ENCODE measurements around the gene MRPS5.
"Not testable (repeated sequence)": the region's sequence is repeated elsewhere in the genome, so short reads cannot be mapped to it uniquely, and the experiment has no call there.

MRPS5 gene

DNA sequence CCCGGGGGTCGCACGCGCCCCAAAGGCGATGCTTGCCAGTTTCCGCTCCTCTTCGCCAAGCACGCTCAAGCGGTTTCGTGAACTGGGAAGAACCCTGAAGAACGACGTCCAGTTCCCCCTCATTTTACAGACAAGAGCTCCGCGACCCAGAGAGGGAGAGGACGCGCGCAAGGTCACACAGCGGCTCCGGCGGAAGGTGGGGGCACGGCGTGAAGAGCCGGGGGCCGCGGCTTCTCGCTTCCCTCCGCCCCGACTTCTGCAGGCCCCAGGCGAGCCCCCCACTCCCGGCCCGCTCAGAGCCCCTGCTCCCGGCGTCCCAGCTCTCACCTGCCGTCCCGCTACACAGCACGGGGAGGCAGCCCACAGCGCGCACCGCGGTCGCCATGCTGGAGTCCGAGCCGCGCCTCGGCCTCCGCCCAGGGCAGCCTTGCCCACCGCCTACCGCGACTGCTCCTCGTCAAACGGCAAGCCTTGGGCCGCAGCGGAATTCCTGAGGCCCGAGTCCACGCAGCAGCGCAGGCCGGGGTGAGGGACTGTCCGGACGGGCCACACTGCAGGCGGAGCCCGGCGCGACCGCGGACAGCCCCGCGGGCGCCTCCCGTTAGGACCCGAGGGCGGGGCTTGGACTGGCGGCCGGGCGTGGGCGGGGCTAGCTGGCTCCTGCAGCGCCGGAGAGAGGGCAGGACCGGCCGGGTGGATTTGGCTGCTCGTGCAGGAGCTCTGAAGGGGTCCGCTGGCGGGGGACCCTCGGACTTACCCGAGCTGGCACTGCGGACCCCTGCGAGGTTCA is at the start of gene MRPS5:
MRPS5 (minus strand) TSS at position 402 of the 790 bp plus-strand sequence; CDS start at position 385, 17 bp downstream.
- DNase-seq, result peak; percentile 79 to 80

DNA sequence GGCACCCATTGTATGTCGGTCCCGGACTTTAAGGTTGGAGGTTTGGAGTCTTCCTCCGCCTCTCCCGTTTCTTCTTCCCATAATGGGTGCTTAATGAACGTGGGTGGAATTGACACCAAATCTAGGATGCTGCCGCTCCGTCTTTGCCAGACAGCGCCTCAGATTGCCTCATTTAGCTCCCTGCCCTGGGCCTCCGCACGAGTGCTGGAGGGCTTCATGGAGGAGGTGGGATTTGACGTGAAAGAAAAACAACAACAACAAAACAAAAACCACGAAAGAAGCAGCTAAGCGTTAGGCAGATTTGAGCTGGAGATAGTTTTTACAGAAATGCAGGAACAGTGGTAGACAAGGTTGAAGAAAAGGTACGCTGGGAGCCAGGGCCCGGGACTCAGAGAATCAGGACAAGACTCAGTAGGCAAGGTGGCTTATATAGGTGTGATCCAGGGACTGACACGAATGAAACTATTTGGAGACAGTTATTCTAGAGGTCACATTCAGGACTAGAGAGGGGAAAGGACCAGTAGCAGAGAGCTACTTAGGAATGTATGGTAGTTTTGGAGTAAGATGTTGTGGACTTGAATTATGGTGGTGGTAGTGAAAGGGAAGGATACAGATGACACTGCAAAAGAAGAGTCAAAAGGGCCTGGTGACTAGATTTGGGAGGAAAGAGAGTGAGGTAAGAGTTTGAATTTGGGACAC is 44.6 kb upstream of the MRPS5 start:
- no peak for DNase-seq

DNA sequence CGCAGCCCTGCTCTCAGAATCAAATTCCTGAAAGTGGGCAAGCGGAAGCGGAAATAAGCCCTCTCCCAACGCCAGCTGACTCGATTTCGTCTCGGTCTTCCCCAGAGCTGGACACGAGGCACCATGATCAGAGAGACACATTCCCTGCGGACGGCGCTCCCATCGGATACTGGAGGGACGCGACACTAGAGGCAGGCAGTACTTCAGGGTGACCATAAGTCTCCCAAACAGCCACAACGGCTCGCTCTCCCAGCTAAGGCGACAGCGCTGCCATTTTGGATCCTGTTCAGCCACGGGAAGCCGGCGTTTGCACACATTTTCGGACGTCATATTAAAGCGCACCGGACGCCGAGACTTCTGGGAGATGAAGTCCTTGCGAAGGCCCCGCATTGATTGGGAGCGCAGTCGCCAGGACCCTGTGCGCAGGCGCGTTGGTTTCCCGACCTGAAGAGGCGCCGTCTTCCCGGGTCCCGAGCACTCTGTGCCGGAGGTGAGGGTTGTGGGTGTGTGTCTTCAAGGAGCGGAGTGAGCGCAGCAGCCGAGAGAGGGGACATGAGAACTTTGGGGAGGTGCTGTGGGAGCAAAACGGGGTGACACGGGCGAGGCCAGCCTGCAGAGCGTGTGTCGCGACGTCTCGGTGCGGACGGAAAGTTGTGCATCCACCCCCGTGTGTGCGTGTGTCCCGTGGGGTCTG is 43.9 kb upstream of the MRPS5 start, which contains the start of gene ZNF2:
ZNF2 (plus strand) TSS at position 439 of the 694 bp plus-strand sequence. CDS start 10,418 bp downstream, outside the sequence.
- DNase-seq, result peak; percentile 94 to 95

DNA sequence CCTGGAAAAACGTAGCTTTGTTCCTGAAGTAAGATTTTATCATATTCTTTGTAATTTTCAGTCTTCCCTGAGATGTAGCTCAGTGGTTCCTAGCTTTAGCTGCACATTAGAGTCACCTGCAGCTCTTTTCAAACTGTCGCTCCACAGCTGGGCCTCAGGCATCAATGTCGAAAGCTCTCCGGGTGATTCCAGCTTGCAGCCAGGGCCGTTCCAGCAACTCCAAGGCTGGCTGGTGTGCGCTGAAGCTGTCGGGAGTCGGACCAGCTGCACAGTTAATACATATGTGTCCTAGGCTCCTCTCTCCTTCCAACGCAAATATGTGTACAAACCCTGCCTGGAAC is 43.4 kb upstream of the MRPS5 start:
- DNase-seq, result no peak

DNA sequence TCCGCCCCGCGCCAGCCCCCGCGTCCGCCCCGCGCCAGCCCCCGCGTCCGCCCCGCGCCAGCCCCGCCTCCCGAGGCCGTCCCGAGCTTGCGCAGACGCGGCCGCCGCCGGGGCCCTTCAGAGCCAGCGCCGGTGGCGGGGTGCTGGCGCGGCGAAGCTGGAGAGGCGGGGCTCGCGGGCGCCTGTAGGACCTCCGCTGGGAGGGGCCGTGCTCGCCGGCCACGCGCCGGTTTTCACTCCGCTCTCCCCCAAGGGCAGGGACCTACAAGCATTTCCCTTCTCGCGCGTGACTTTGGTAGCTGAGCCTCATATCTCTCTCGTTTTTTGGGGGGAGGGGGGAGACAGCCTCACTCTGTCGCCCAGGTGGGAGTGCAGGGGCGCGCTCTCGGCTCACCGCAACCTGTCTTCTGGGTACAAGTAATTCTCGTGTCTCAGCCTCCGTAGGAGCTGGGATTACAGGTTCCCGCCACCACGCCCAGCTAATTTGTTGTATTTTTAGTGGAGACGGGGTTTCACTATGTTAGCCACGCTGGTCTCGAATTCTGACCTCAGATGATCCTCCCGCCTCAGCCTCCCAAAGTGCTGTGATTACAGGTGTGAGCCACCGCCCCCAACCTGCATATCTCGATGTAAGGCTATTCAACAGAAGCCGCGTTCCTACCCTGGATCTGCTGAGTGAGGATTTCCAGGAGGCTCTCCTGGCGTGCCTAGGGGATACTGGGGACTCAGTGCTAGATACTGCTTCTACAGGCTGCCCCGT is 38.3 kb upstream of the MRPS5 start, which contains the start of gene ZNF514:
ZNF514 (minus strand) TSS at position 159 of the 760 bp plus-strand sequence. CDS start 6,595 bp downstream, outside the sequence.
- peak; percentile 54 to 79 for DNase-seq

DNA sequence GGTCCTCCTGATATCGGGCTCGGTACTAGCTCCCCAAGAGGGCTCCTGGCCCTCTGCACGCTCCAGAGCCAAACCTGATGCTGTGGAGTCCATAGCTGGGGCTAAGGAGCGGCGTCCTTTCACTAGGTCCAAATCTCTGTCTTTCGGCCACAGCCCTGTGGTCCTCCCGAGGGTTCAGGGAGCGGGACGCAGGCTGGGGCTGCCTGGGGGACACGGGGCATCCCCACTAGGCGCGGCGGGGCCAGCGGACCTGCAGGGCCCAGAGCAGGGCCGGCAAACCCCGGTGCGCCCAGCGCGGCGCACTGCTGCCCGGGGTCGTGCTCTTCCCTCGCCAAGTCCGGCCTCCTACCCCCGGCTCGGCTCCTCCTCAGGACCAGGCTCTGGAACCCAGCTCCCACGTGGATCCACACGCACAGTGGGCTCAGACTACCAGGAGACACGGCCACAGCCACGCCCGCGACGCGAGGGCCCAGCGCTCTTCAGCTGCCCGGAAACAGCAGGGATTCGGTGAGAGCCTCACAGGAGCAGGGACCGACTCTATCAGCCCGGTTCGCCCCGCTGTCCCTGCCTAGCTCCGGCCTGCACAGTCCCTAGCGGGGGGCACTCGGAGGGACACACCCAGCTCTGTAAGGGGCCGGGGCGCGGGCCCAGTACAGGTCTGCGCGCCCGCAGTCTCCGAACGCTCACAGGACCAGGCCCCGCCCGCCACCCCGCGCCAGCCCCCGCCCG is 37.4 kb upstream of the MRPS5 start:
- peak in 1 of 2 donors; percentile 56 for DNase-seq

DNA sequence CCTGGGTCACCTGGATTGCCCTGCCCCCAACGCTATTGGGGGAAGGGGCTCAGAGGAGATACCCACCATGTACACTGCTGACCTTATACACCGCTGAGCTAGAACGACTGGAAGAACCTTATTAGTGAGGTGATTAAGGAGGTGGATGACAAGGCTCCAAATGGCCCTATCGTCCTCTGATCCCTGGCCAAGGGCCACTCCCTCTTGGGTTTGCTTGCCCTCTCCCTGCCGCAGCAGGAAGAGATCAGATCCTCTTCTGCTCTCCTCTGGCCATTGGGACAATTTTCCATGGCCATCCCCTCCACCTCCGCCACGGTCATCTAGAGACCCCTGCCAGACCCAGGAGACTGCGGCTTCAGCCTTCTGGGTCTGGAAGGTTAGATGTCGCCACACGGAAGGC is 36.8 kb upstream of the MRPS5 start:
- DNase-seq, result no peak

DNA sequence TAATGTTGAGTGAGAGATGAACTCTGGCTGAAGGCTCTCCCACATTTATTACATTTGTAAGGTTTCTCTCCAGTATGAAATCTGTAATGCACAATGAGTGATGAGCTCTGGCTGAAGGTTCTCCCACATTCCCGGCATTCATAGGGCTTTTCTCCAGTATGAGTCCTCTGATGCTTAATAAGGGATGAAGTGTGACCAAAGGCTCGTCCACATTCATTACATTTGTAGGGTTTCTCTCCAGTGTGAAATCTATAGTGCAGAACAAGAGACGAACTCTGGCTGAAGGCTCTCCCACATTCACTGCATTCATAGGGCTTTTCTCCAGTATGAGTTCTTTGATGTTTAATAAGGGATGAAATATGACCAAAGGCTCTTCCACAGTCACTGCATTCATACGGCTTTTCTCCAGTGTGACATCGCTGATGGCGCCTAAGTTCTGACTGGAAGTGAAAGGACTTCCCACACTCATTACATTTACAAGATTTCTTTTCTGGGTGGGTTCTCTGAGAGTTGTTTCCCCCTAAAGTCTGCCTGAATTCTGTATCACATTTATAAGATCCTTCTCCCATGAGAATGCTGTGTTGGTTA is 27.9 kb upstream of the MRPS5 start:
- DNase-seq, result no peak

DNA sequence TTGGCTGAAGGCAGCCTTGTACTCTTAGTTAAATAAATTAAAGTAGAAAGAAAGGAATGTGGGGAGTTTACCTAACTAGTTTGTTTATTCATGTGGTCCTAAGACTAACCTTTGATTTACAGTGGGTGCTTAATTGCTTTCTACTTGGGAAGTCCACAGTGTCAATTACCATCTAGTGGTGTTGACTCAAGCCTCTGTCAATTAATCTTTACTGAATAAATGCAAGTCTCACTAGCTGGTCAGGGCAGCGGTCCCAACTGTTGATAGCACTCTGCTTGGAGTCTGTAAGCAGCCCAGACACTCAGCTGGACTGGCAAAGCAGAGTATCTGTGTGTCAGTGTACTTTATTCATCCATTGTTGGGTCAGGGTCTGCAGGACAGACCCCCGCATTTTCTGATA is 22.2 kb upstream of the MRPS5 start:
- DNase-seq, result no peak

DNA sequence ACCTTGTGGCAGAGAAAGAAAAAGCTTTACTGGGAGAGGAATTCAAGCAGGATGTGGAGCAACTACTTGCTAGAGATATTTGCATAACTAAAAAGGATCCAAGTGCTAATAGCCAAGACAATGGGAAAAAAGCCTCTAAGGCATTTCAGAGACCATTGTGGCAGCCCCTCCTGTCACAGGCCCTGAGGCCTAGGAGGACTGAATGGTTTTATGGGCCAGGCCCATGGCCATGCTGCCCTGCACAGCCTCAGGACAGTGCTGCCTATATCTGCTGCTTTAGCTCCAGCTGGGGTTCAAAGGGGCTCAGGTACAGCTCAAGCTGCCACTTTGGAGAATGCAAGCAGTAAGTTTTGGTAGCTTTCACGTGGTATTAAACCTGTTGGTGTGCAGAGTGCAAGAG is 17.1 kb upstream of the MRPS5 start:
- no peak for DNase-seq

DNA sequence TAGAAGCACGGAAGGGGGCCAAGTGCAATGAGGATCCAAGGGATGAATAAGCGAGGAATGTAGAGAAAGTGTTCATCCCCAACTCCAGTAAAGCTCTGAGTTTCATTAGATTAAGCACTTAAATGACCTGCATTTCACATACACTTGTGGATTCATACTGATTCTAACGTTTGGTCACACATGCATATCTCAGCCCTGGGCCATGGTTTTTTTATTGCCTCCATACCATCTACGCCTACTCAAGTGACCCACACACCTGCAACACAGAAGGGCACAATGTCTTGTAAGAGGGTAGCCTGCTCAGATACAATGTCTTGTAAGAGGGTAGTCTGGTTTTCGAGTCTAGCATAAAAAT is 566 bp upstream of the MRPS5 start:
- DNase-seq, result no peak

DNA sequence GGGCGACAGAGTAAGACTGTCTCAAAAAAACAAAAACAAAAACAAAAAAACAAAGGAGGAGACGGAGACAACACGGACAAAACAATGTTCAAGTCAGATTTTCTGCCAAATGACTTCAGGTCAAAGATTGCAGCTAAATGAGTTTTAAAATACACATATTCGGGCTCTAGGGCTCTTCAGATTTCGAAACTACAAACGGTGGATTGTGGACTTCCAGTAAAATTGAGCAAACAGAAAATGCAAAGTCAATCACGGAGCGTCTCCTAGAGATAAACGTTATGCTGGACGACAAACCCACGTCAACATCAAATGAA is 558 bp downstream of the MRPS5 start:
- DNase-seq, result no peak

DNA sequence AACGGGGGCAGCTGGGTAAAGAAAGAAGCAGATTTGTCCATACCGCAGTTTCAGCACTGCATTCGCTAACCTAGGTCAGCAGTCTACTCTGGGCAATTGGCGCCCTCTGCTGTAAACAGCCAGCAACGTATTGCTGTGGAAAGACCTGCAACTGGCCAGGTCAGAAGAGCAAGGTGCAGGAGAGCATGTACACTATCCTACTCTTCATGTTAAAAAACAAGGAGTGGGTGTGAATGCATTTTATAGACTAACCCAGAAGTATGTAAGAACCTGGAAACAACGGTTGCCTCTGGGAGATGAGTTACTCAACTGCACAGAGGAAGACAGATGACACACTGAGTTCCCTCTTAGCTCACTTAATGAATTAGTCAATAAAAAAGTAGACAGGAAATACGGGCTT is 6.2 kb downstream of the MRPS5 start:
- peak; percentile 68 for DNase-seq

DNA sequence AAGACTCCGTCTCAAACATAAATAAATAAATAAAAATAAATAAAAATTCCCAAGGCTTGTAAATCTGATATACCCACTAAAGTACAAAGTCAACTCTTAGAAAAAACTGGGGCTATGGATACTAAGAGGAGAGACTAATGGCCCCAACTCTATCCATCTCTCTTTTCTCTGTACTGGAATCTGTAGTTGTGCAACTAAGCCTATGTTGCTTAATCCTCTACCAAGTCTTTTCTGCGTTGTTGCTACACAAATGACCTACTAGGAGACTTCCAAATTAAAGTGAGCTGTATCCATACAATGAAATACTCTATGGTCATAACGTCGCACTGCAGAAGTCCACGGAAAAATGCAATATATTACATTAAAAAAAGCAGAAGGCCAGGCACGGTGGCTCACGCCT is 8.1 kb downstream of the MRPS5 start:
- no peak for DNase-seq

DNA sequence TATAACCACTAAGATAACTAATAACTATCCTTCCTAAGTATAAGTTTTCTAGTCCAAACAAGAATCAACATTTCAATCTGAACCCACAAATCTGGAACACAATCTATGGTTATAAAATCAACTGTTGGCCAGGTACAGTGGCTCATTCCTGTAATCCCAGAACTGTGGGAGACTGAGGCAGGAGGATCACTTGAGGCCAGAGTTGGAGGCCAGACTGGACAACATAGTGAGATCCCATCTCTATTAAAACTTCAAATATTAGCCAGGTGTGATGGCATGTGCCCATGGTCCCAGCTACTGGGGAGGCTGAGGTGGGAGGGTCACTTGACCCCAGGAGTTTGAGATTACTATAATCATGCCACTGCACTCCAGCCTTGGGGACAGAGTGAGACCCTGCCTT is 11.2 kb downstream of the MRPS5 start:
- no peak for DNase-seq

DNA sequence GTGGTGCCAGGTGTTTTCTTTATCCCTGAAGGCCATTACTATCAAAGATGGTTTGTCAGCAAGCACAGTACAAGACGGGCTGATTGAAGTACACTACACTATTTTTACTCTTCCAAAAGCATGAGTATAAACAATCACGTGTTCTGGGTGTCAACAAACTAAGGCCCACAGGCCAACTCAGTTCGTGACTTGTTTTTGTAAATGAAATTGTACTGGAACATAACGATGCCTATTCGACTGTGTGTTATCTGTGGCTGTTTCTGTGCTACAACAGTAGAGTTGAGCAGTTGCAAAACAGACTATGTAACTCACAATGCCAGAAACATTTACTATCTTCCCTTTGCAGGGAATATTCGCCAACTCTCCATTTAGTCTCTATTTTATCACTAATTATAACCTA is 12.3 kb downstream of the MRPS5 start:
- no peak for DNase-seq

DNA sequence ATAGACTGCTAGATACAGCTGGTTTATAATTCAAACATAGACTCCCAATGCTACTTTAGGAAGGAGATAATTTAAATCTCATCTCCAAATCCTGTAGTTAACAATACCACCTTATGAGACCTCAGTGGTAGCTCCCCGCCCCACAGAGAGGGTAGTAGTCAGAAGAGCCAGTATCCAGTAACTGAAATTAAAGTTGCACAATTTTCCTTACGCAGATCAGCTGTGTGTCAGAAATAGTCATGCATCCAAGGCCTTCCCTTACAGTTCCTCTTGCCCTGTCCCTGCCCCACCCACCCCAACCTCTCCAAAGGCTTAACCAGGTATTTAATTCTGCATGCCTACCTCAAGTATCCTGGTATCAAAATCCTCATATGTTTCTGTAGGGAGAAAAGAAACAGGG is 15.5 kb downstream of the MRPS5 start:
- no peak for DNase-seq

DNA sequence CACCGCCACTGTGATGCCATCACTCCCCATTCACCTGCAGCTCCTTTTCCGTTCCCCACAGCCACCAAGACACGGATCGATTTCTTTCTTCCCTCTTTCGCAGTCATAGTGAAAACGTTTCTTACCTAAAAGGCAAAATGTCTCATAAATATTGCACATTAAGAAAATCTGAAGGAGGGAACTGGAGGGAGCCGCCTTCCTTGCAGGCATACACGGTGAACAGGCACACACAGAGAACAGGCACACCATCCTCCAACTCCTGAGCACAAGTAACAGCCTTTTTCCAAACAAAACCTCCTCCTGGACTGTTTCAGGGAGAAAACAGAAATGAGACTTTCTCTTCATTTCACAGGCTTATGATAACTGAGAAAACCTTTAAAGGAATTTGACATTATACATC is 17.0 kb downstream of the MRPS5 start:
- no peak for DNase-seq

DNA sequence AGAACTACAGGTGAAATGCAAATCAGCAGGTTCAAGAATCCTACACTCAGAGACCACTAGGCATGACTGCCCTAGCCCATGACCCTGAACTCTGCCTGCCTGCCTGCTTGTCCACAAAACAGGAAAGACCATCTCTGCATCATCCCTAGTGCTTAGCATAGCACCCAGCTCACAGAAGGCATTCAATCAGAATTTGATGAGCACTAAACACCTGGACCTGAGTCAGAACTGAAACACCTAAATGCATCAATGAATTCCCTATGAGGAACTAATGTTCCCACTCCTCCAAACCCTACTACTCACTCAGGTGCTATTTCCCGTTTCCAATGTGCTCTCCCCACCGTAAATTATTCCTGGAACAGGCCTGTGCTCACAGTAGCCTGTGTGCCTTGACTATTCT is 21.7 kb downstream of the MRPS5 start:
- DNase-seq, result no peak

DNA sequence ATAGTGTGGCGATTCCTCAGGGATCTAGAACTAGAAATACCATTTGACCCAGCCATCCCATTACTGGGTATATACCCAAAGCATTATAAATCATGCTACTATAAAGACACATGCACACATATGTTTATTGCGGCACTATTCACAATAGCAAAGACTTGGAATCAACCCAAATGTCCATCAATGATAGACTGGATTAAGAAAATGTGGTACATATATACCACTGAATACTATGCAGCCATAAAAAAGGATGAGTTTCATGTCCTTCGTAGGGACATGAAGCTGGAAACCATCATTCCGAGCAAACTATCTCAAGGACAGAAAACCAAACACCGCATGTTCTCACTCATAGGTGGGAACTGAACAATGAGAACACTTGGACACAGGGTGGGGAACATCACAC is 23.3 kb downstream of the MRPS5 start:
- not testable (repeated sequence) for DNase-seq

DNA sequence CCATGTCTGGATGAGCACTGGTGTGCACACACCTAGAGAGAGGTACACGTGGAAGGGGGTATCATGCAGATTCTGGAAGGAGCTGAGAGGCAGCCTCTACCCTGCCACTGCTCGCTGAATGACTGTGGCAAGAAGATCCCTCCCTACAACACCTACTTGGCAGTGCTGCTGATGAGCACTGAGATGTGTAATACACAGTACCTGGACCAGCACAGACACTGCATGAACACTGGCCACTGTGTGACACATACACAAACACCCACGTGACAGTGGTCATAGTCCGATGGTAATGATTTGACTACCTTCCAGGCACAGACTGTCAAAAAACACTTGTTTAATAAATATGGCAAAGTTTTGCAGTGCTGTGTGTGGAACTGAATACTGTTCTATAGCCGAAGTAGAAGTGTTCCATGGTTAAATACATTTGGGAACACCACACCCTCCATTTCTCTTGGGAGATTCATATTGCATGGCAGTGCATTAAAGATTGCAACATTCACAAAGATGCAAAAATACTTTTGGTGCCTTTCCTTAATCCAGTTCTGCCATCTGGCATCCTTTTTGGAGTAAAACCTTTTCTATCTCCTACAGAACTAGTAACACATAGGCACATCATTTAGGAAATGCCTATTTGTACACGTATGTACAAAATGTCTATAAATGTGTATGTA is 29.6 kb downstream of the MRPS5 start:
- no peak for DNase-seq
